GM19452 (cell line): ENCODE data around the gene ADAMTS4.

ENCODE experiments used
- ATAC-seq: cut with Tn5 transposase; IDR thresholded peaks from one replicate; pipeline ENCODE4 v1.9.1; 2021; ENCODE audit not compliant: unreplicated experiment

The ADAMTS4 gene

GRCh38 chr1:161196521-161197451 lies 2.1 kb downstream of the ADAMTS4 start:
- no peak for ATAC-seq

- ATAC-seq: no peak
These were observed 2.7 kb downstream of the ADAMTS4 start for GRCh38 chr1:161196111-161196510.

- no peak for ATAC-seq
These were observed 3.7 kb downstream of the ADAMTS4 start for GRCh38 chr1:161195171-161195570.

- ATAC-seq: no peak
These were observed 5.2 kb downstream of the ADAMTS4 start for GRCh38 chr1:161193561-161194235.

- ATAC-seq: peak; percentile 57
These were observed 6.1 kb downstream of the ADAMTS4 start for GRCh38 chr1:161192476-161193465.

GRCh38 chr1:161191971-161192370 lies 6.9 kb downstream of the ADAMTS4 start:
- ATAC-seq: no peak

GRCh38 chr1:161190962-161191521 lies 7.8 kb downstream of the ADAMTS4 start:
- ATAC-seq: no peak

GRCh38 chr1:161189036-161189435 lies 9.8 kb downstream of the ADAMTS4 start:
- ATAC-seq: no peak

- no peak for ATAC-seq
These were observed 10.5 kb downstream of the ADAMTS4 start for GRCh38 chr1:161188381-161188780.

- ATAC-seq: no peak
These were observed 11.5 kb downstream of the ADAMTS4 start for GRCh38 chr1:161187311-161187710.

GRCh38 chr1:161185732-161186311 lies 13.0 kb downstream of the ADAMTS4 start:
- peak; percentile 13 for ATAC-seq

- peak; percentile 55 for ATAC-seq
These were observed 13.6 kb downstream of the ADAMTS4 start for GRCh38 chr1:161185282-161185682.

- no peak for ATAC-seq
These were observed 16.6 kb downstream of the ADAMTS4 start for GRCh38 chr1:161182214-161182613.

GRCh38 chr1:161180639-161181038 lies 18.2 kb downstream of the ADAMTS4 start:
- no peak for ATAC-seq

GRCh38 chr1:161179698-161180097 lies 19.2 kb downstream of the ADAMTS4 start:
- no peak for ATAC-seq

- ATAC-seq: no peak
These were observed 21.0 kb downstream of the ADAMTS4 start for GRCh38 chr1:161177936-161178244.

GRCh38 chr1:161177112-161177935 lies 21.5 kb downstream of the ADAMTS4 start, which contains the start of gene B4GALT3:
B4GALT3 (minus strand) TSS chr1:161177507; CDS start chr1:161176060, 1,447 bp downstream.
- peak; percentile 76 for ATAC-seq

GRCh38 chr1:161176468-161177111 lies 22.3 kb downstream of the ADAMTS4 start:
- ATAC-seq: no peak
